ENCODE results near the gene PRKCE. TPM values are rescaled to one million over a fixed set of nuclear protein-coding genes. Genes with fewer than 3 reads are reported as not detected.

PRKCE gene
- total RNA-seq, 4 donors from 2014 or later: 10.9 to 19.6 (median 14.9) TPM

DNA sequence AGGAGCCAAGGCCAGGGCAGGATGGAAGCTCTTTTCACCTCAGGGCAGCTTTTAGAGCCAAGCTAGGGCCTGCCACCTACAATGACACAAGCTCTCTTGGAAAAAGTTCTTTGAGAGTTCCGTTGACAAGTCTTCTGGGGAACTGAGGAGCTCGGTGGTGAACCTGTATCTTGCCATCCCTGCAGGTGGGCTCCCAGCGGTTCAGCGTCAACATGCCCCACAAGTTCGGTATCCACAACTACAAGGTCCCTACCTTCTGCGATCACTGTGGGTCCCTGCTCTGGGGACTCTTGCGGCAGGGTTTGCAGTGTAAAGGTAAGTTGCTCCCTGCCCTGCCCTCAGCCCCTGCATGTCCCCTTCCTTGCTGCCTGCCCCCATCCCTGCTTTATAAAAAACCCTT, 332.9 kb downstream of the PRKCE start:
- TF ChIP-seq, protein P1, sequence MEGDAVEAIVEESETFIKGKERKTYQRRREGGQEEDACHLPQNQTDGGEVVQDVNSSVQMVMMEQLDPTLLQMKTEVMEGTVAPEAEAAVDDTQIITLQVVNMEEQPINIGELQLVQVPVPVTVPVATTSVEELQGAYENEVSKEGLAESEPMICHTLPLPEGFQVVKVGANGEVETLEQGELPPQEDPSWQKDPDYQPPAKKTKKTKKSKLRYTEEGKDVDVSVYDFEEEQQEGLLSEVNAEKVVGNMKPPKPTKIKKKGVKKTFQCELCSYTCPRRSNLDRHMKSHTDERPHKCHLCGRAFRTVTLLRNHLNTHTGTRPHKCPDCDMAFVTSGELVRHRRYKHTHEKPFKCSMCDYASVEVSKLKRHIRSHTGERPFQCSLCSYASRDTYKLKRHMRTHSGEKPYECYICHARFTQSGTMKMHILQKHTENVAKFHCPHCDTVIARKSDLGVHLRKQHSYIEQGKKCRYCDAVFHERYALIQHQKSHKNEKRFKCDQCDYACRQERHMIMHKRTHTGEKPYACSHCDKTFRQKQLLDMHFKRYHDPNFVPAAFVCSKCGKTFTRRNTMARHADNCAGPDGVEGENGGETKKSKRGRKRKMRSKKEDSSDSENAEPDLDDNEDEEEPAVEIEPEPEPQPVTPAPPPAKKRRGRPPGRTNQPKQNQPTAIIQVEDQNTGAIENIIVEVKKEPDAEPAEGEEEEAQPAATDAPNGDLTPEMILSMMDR (IDR thresholded peaks at IDR 0.05; ENCODE audit: low read depth): no peak

- TF ChIP-seq, protein P1 (IDR thresholded peaks at IDR 0.05; ENCODE audit: low read depth): no peak
These were observed 333.5 kb downstream of the PRKCE start for GRCh38 chr2:45984896-45985473.

GRCh38 chr2:45986509-45986908, 335.0 kb downstream of the PRKCE start:
- TF ChIP-seq, protein P1 (IDR thresholded peaks at IDR 0.05; ENCODE audit: low read depth): no peak

DNA sequence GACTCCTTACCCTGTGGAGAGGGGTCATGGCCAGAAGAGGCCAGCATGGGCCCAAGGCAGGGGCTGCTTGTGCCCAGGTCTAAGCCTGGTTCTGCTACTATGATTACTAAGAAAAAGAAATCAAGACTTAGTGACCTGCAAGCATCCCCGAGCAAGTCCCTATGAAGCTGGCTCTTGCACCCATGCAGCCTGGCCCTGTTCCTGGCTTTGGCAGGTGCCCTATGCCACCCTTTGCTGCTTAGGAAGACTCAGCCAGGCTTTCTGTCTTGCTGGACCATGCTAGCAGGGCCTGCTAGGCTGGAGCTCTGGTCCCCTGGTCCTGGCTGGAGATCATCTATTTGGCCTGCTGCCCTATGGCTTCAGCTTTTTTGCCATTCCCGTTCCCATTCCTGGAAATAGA, 336.4 kb downstream of the PRKCE start:
- TF ChIP-seq, protein P1 (IDR thresholded peaks at IDR 0.05; ENCODE audit: low read depth): no peak

DNA sequence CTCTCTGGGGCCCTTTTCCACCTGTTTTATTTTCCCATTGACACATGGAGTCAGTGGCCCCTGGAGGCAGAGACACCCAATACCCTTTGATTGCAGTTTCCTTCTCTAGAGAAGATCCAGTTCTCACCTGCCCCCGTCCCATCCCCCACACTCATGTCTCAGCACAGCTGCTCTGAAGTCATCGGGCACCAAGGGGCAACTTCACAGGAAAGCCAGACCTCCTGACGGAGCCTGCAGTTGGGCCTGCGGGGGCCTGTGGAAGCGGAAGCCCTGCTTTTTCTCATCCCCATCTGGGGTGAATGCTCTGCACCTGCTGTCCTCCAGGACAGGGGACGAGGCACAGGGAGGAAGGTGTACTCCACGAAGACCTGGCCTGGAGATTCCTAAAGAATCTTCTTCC, 337.4 kb downstream of the PRKCE start:
- TF ChIP-seq, protein P1 (IDR thresholded peaks at IDR 0.05; ENCODE audit: low read depth): no peak

- TF ChIP-seq, protein P1 (IDR thresholded peaks at IDR 0.05; ENCODE audit: low read depth): no peak
These were observed 338.7 kb downstream of the PRKCE start for GRCh38 chr2:45990131-45990530.

DNA sequence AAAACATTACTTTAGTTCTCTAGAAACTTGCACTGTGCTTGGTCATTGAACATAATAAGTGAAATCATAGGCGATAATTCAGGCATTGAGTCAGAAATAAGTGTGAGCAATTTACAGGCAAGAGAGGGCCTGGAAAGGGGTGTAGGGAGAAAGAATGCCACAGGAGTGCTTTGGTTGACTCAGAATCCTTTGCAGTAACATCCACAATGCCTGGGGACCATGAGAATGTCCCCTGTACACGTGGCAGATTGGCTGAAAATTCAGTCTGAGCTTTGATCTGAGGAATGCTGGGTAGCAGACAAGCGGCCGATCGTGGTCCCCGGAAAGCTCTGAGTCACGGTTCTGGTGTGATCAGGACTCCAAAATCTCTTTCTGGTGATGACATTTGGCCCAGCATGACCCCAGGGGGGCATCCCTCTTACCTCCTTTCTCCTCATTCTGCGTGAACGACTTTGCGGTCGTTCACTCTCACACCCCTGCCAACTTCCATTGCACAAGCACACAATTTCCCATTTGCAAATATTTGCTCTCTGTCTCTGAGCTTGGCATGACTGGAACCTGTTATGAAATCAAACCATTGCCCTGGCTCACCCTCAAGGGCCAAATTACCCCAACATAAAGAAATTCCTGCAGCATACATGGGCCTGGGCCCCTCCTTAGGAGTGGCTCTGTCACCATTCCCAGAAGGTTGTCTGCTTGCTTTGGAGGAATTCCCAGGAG, 340.7 kb downstream of the PRKCE start:
- TF ChIP-seq, protein P1 (IDR thresholded peaks at IDR 0.05; ENCODE audit: low read depth): no peak
